ENCODE measurements around the gene DESI2. TPM values are rescaled to one million over a fixed set of nuclear protein-coding genes. Genes with fewer than 3 reads are reported as not detected.

DESI2 gene
- total RNA-seq, 4 donors from 2014 or later = 49.5 to 71.2 (median 57.5) TPM

DNA sequence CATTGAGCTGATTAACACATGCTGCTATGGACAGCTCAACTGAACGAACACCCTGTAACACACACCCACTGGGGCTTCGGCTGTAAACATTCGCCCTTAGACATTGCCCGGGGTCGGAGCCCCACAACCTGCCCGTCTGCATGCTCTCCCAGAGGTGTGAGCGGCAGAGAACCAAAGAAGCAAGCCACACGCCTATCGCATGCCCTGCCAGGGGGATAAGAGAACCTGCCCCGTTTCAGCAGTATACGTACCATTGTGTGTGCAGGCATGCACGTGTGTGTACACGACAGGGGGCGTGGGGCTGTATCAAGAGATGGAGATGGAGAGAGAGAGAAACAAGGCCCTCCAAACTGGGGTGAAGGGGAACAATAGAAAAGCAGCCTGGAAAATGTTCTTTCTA, 9.9 kb upstream of the DESI2 start:
- H3K4me1 ChIP-seq = no peaks in the 10 kb centered on the region
- intact Hi-C loops (cut with DNase I) = no loop called here
- no peak overlapping the region for H3K27ac ChIP-seq
- DNase-seq = no peak
- no peaks in the 10 kb centered on the region for H3K36me3 ChIP-seq
- TF ChIP-seq, protein P1, sequence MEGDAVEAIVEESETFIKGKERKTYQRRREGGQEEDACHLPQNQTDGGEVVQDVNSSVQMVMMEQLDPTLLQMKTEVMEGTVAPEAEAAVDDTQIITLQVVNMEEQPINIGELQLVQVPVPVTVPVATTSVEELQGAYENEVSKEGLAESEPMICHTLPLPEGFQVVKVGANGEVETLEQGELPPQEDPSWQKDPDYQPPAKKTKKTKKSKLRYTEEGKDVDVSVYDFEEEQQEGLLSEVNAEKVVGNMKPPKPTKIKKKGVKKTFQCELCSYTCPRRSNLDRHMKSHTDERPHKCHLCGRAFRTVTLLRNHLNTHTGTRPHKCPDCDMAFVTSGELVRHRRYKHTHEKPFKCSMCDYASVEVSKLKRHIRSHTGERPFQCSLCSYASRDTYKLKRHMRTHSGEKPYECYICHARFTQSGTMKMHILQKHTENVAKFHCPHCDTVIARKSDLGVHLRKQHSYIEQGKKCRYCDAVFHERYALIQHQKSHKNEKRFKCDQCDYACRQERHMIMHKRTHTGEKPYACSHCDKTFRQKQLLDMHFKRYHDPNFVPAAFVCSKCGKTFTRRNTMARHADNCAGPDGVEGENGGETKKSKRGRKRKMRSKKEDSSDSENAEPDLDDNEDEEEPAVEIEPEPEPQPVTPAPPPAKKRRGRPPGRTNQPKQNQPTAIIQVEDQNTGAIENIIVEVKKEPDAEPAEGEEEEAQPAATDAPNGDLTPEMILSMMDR (IDR thresholded peaks at IDR 0.05) = no peak
- no peak for TF ChIP-seq POLR2A (IDR thresholded peaks at IDR 0.05)
- H3K9me3 ChIP-seq = no peaks in the 10 kb centered on the region
- 94 to 95% methylated on average over 14 of the region's 14 CpGs for WGBS, 2 donors
- H3K27me3 ChIP-seq = no peaks in the 10 kb centered on the region
- no peak overlapping the region for H3K4me3 ChIP-seq (replicated peaks in 1 of 3)

DNA sequence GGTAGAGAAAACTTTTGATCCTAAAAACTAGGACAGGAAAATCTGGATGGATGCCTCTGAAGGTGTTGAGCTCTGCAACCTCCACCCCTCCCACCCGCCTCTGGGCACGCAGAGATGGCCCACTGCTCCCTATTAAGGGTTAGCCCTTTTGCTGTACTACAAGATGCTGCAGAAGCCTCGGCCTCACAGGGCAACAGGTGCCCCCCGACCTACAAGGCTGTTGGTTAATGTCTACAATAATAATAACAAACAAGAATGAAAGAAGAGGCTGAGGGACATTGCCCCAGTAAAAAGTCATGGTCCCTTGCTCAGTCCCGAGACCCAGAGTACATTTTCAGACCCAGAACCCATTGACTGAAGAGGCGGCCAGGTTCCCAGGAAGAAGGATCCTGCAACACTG, 7.5 kb upstream of the DESI2 start:
- Histone ChIP-seq H3K4me3 (replicated peaks in 1 of 3) (no peak overlapping the region), H3K27ac (no peak overlapping the region), H3K9me3 (no peaks in the 10 kb centered on the region), H3K36me3 (no peaks in the 10 kb centered on the region), H3K27me3 (no peaks in the 10 kb centered on the region), H3K4me1 (no peaks in the 10 kb centered on the region)
- TF ChIP-seq POLR2A (IDR thresholded peaks at IDR 0.05) = no peak
- TF ChIP-seq, protein P1 (IDR thresholded peaks at IDR 0.05) = no peak
- intact Hi-C loops (cut with DNase I) = no loop called here
- 79 to 95% methylated on average over 5 to 6 of the region's 6 CpGs for WGBS, 2 donors
- no peak for DNase-seq

DNA sequence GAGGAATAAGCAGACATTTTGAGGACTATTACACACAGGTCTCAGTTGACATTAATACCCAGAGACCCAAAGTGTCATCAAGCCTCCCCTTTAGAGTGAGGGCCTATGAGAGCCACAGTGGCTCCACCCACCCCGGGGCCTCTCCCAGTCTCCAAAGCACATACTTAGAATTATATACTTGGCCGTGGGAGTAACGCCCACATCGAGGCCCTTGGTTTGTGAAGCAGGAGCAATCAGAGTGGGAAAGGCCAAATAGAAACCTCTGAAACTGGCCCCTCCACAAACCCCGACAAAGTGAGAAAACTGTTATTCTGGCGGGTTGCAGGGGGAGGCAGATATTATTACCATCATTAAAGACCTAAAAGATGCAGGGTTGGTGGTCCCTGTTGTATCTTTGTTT, 7.0 kb upstream of the DESI2 start:
- no peak overlapping the region for H3K27ac ChIP-seq
- no peaks in the 10 kb centered on the region for H3K4me1 ChIP-seq
- H3K36me3 ChIP-seq = no peaks in the 10 kb centered on the region
- DNase-seq = no peak
- TF ChIP-seq, protein P1 (IDR thresholded peaks at IDR 0.05) = no peak
- no peak for TF ChIP-seq POLR2A (IDR thresholded peaks at IDR 0.05)
- no peaks in the 10 kb centered on the region for H3K27me3 ChIP-seq
- intact Hi-C loops (cut with DNase I) = no loop called here
- no peaks in the 10 kb centered on the region for H3K9me3 ChIP-seq
- no peak overlapping the region for H3K4me3 ChIP-seq (replicated peaks in 1 of 3)
- WGBS, 2 donors = 71 to 78% methylated on average over 6 of the region's 6 CpGs

GRCh38 chr1:244647819-244648218, 5.1 kb upstream of the DESI2 start:
- intact Hi-C loops (cut with DNase I) = no loop called here
- no peak overlapping the region for H3K27ac ChIP-seq
- TF ChIP-seq, protein P1 (IDR thresholded peaks at IDR 0.05) = no peak
- no peak for TF ChIP-seq POLR2A (IDR thresholded peaks at IDR 0.05)
- H3K27me3 ChIP-seq = no peaks in the 10 kb centered on the region
- H3K9me3 ChIP-seq = no peaks in the 10 kb centered on the region
- WGBS, 2 donors = 60 to 66% methylated on average over 6 of the region's 6 CpGs
- no peak overlapping the region for H3K4me3 ChIP-seq (replicated peaks in 1 of 3)
- no peak for DNase-seq
- no peaks in the 10 kb centered on the region for H3K4me1 ChIP-seq
- H3K36me3 ChIP-seq = no peaks in the 10 kb centered on the region

DNA sequence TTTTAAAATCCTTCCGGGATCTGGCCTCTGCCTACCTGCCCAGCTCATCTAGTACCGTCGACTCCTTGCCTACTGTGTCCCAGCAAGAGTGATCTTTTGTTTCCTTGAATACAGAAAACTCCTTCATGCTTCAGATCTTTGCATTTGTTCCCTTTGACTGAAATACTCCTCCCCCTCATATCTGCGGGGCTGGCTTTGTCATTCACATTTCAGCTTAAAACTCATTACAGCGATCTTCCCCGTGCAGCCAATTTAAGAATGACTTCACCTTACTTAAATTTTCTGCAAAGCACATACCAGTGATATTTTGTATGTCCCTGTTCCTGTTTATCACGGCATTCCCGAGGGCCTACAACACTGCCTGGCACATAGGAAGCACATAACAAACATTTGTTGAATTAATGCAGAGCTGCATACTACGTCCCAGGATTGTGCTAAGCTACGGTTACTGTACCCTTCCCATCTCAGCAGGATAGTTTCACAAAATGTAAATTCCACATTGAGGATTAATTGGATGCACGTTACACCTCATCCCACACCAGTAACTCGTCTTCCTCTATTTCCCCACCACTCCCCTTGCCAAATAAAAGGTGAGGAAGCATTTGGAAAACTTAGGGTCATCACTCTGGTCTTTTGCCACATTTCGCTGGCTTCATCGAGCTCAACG, 837 bp upstream of the DESI2 start:
- DNase-seq = no peak
- no peaks in the 10 kb centered on the region for H3K27me3 ChIP-seq
- H3K9me3 ChIP-seq = no peaks in the 10 kb centered on the region
- TF ChIP-seq, protein P1 (IDR thresholded peaks at IDR 0.05) = no peak
- TF ChIP-seq POLR2A (IDR thresholded peaks at IDR 0.05) = no peak
- intact Hi-C loops (cut with DNase I) = loop anchor here (5.0 kb wide), 2 partner anchors 200 to 315 kb away; partner anchors contain the start of gene ADSS2
- whole genome bisulfite sequencing, 2 donors = 44 to 45% methylated on average over 15 of the region's 15 CpGs
- H3K27ac ChIP-seq = peak overlapping the region in 2 of 3 donors; percentile 69 to 95
- H3K36me3 ChIP-seq = no peaks in the 10 kb centered on the region
- peaks cover 6 to 17% of the 10 kb centered on the region in 2 donors for H3K4me1 ChIP-seq
- peak overlapping the region; percentile 1 to 31 (median 8) for H3K4me3 ChIP-seq (replicated peaks in 1 of 3)

Measured in thyroid gland (tissue), 4 donors.